ENCODE data around the gene ASNSD1. TPM values are rescaled to one million over a fixed set of nuclear protein-coding genes. Genes with fewer than 3 reads are reported as not detected.

Gene ASNSD1
- total RNA-seq, 1 experiment from 2014 or later: 33.7 TPM

DNA sequence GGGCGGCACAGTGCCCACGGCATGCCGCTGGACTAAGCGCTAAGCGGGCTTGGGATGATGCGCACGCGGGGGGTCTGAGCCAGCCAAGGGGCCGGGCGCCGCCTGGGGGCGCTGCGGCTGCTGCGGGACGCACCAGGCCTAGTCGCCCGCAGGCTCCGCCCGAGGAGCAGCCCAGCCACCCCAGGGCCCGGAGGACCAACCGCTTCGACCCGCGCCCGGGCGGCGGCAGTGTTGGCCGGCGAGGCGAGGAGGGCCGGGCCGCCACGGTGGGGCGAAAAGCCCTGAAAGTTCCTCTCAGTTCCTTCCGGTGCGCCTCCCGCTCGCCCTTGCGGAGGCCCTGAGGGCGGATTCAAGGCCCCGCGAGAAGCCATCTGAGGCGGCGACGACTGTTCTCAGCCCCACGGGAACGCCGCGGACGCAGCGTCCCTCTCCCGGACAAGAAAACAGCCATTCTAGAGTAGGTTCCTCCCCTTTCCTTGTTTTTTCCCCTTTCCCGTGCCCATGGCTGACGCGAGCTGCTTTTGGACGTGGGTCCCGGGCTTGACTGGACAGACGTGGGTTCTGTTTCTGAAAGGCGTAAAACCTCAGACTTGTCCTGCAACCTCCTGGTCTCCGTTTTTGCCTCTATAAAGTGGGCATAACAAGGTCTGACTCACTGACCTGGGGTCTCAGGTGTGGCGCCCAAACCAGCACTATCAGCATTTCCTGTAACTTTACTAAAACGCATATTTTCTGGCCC lies 13.3 kb downstream of the ASNSD1 start, which contains the start of gene ANKAR:
ANKAR (plus strand) TSS at position 297 of the 739 bp plus-strand sequence. CDS start 1,821 bp downstream, outside the sequence.
- H3K27me3 ChIP-seq (ENCODE audit: low read length): no peaks in the 10 kb centered on the region
- peaks cover 4% of the 10 kb centered on the region; the same call in 1 of the 2 replicates for H3K36me3 ChIP-seq (ENCODE audit: low read depth, low read length)
- TF ChIP-seq, protein P1, sequence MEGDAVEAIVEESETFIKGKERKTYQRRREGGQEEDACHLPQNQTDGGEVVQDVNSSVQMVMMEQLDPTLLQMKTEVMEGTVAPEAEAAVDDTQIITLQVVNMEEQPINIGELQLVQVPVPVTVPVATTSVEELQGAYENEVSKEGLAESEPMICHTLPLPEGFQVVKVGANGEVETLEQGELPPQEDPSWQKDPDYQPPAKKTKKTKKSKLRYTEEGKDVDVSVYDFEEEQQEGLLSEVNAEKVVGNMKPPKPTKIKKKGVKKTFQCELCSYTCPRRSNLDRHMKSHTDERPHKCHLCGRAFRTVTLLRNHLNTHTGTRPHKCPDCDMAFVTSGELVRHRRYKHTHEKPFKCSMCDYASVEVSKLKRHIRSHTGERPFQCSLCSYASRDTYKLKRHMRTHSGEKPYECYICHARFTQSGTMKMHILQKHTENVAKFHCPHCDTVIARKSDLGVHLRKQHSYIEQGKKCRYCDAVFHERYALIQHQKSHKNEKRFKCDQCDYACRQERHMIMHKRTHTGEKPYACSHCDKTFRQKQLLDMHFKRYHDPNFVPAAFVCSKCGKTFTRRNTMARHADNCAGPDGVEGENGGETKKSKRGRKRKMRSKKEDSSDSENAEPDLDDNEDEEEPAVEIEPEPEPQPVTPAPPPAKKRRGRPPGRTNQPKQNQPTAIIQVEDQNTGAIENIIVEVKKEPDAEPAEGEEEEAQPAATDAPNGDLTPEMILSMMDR (conservative IDR thresholded peaks at IDR 0.05; ENCODE audit: low read depth, low read length): peak; percentile 85
- TF ChIP-seq EZH2phosphoT487 (IDR thresholded peaks at IDR 0.05; ENCODE audit: borderline replicate concordance, low read length): no peak
- no peaks in the 10 kb centered on the region for H3K9me3 ChIP-seq (ENCODE audit: low read length)
- intact Hi-C loops (cut with micrococcal nuclease): loop anchor here (1.0 kb wide), 2 partner anchors 13 to 24 kb away; partner anchors contain the start of gene ASNSD1
- H3K79me2 ChIP-seq (ENCODE audit: low read length): no peaks in the 10 kb centered on the region
- TSS peak; percentile 55 for BruUV-seq (replicated peaks)
- H3K27ac ChIP-seq (ENCODE audit: low read length): peak within 1 kb of the TSS; percentile 50
- peak; percentile 94 for ATAC-seq
- ChIA-PET POLR2A (ENCODE audit: unreplicated experiment) (no interaction called here), CTCF (interaction anchor here (1.2 kb wide), 1 partner anchor 14 kb away, joined by 3 read pairs; no protein-coding TSS in a partner anchor)
- H3K9me2 ChIP-seq (replicated peaks; ENCODE audit: low read length): no peaks in the 10 kb centered on the region
- DNase-seq: peak; percentile 87
- no peaks in the 10 kb centered on the region for H4K20me1 ChIP-seq (ENCODE audit: low read length)
- peak within 1 kb of the TSS; percentile 91 for H3K4me2 ChIP-seq (ENCODE audit: low read length)
- no peaks in the 10 kb centered on the region for H3F3A ChIP-seq (ENCODE audit: low read length, unreplicated experiment)
- peak within 1 kb of the TSS; percentile 99 for H2AFZ ChIP-seq (ENCODE audit: low read length)
- H3K4me1 ChIP-seq (ENCODE audit: insufficient read depth, low read length): peaks cover 12% of the 10 kb centered on the region; the same call in 1 of the 2 replicates
- H3K4me3 ChIP-seq (ENCODE audit: low read length): peak within 1 kb of the TSS; percentile 73
- peak within 1 kb of the TSS; percentile 85 for H3K9ac ChIP-seq (ENCODE audit: low read length)

DNA sequence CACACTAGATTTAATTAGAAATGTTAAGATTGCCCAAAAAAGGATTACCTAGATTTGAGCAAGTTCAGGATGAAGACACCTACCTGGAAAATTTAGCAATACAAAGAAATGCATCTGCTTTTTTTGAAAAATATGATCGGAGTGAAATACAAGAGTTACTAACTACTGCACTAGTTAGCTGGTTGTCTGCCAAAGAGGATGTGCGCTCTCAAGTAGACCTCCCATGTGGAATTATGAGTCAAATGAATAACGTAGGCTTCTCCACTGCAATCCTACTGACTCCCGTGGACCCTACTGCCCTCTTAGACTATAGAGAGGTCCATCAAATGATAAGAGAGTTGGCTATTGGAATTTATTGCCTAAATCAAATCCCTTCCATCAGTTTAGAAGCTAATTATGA lies 15.2 kb downstream of the ASNSD1 start:
- Histone ChIP-seq H3K9me2 (replicated peaks; ENCODE audit: low read length) (no peaks in the 10 kb centered on the region), H3K27me3 (ENCODE audit: low read length) (no peaks in the 10 kb centered on the region), H3K27ac (ENCODE audit: low read length) (no peak overlapping the region), H3K4me1 (ENCODE audit: insufficient read depth, low read length) (peaks cover 12% of the 10 kb centered on the region; the same call in 1 of the 2 replicates), H3K9ac (ENCODE audit: low read length) (no peak overlapping the region), H3K4me2 (ENCODE audit: low read length) (no peak overlapping the region), H3K4me3 (ENCODE audit: low read length) (no peak overlapping the region), H3K9me3 (ENCODE audit: low read length) (no peaks in the 10 kb centered on the region), H2AFZ (ENCODE audit: low read length) (no peak overlapping the region), H3F3A (ENCODE audit: low read length, unreplicated experiment) (no peaks in the 10 kb centered on the region), H4K20me1 (ENCODE audit: low read length) (no peaks in the 10 kb centered on the region), H3K36me3 (ENCODE audit: low read depth, low read length) (no peaks in the 10 kb centered on the region; the same call in 1 of the 2 replicates), H3K79me2 (ENCODE audit: low read length) (no peaks in the 10 kb centered on the region)
- ChIA-PET CTCF (interaction anchor here (0.8 kb wide), 1 partner anchor 16 kb away, joined by 4 read pairs; no protein-coding TSS in a partner anchor), POLR2A (ENCODE audit: unreplicated experiment) (no interaction called here)
- intact Hi-C loops (cut with micrococcal nuclease): no loop called here
- DNase-seq (no peak), ATAC-seq (no peak)
- BruUV-seq (replicated peaks): no TSS peak
- TF ChIP-seq, protein P1 (conservative IDR thresholded peaks at IDR 0.05; ENCODE audit: low read depth, low read length): no peak
- TF ChIP-seq EZH2phosphoT487 (IDR thresholded peaks at IDR 0.05; ENCODE audit: borderline replicate concordance, low read length): no peak
- TF ChIP-seq EZH2 (IDR thresholded peaks at IDR 0.05; ENCODE audit: low read length, unreplicated experiment): no peak

DNA sequence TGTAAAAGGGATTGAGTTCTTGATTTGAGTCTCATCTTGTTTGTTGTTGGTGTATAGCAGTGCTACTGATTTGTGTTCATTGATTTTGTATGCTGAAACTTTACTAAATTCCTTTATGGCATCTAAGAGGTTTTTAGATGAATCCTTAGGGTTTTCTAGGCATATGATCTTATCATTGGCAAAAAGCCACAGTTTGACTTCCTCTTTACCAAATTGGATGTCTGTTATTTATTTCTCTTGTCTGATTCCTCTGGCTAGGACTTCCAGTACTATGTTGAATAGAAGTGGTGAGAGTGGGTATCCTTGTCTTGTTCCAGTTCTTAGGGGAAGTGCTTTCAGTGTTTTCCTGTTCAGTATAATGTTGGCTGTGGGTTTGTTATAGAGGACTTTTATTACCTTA lies 18.0 kb downstream of the ASNSD1 start:
- Histone ChIP-seq H3K4me2 (ENCODE audit: low read length) (no peak overlapping the region), H3K9ac (ENCODE audit: low read length) (no peak overlapping the region), H3K36me3 (ENCODE audit: low read depth, low read length) (no peaks in the 10 kb centered on the region; the same call in 1 of the 2 replicates), H3K27me3 (ENCODE audit: low read length) (no peaks in the 10 kb centered on the region), H3F3A (ENCODE audit: low read length, unreplicated experiment) (no peaks in the 10 kb centered on the region), H3K4me3 (ENCODE audit: low read length) (no peak overlapping the region), H3K9me2 (replicated peaks; ENCODE audit: low read length) (no peaks in the 10 kb centered on the region), H4K20me1 (ENCODE audit: low read length) (no peaks in the 10 kb centered on the region), H3K27ac (ENCODE audit: low read length) (no peak overlapping the region), H3K79me2 (ENCODE audit: low read length) (no peaks in the 10 kb centered on the region), H3K9me3 (ENCODE audit: low read length) (no peaks in the 10 kb centered on the region), H2AFZ (ENCODE audit: low read length) (no peak overlapping the region), H3K4me1 (ENCODE audit: insufficient read depth, low read length) (peaks cover 5% of the 10 kb centered on the region; the same call in 1 of the 2 replicates)
- POLR2A ChIA-PET (ENCODE audit: unreplicated experiment): no interaction called here
- TF ChIP-seq, protein P1 (conservative IDR thresholded peaks at IDR 0.05; ENCODE audit: low read depth, low read length): no peak
- TF ChIP-seq EZH2 (IDR thresholded peaks at IDR 0.05; ENCODE audit: low read length, unreplicated experiment) (no peak), EZH2phosphoT487 (IDR thresholded peaks at IDR 0.05; ENCODE audit: borderline replicate concordance, low read length) (no peak)
- DNase-seq: no peak
- intact Hi-C loops (cut with micrococcal nuclease): no loop called here
- no TSS peak for BruUV-seq (replicated peaks)
- no peak for ATAC-seq
- CTCF ChIA-PET: no interaction called here
